A549 (cell line): ENCODE results near the gene LMF1. TPM values are rescaled to one million over a fixed set of nuclear protein-coding genes. Genes with fewer than 3 reads are reported as not detected.

ENCODE experiments used
- ATAC-seq, 2 experiments: fragments of 200-7000 bp in 1 of 2; fragments of >200 bp in 1 of 2; cut with Nextera tagmentation in 1 of 2; cut with Tn5 transposase in 1 of 2; 3 replicates each; pipeline versions ENCODE4 v1.8.0 to v1.9.1; 2018 to 2020; ENCODE audit warnings: mild to moderate bottlenecking in 1 of 2, moderate library complexity in 1 of 2
- CTCF ChIA-PET: fragments of 300-600 bp; sonication (Branson Sonifier 250); formaldehyde crosslinking; extraction: SDS; loops from one replicate; lab custom pipeline; 2021; ENCODE audit warnings: antibody characterized with exemption, inconsistent platforms; lab: Yijun Ruan, JAX
- POLR2A ChIA-PET: fragments of 350-600 bp; formaldehyde crosslinking; extraction: SDS; loops from one replicate; lab custom pipeline; 2021; ENCODE audit warnings: antibody characterized with exemption, inconsistent platforms; lab: Yijun Ruan, JAX
- DNase-seq, 2 experiments: peaks; one replicate each; pipeline versions ENCODE4 v3.0.0 to v3.0.0-alpha.2; 2011 to 2016; ENCODE audit warnings: low read depth in 1 of 2, low spot score in 1 of 2
- FAIRE-seq: peaks from 2 replicates; lab custom pipeline; 2011; peaks lifted over from hg19 to GRCh38; lab: Jason Lieb, UNC
- H3K27ac ChIP-seq, 2 experiments: fragments of >200 bp; sonication (Bioruptor Twin); formaldehyde crosslinking; 3 replicates each; pipeline ENCODE4 v1.5.1; 2016 to 2017
- H3K4me1 ChIP-seq: fragments of >200 bp; sonication (Bioruptor Twin); formaldehyde crosslinking; 3 replicates; pipeline ENCODE4 v1.6.1; 2016
- H3K4me2 ChIP-seq: fragments of >200 bp; sonication (Bioruptor Twin); formaldehyde crosslinking; 3 replicates; pipeline ENCODE4 v1.6.1; 2016
- H3K4me3 ChIP-seq: fragments of >200 bp; sonication (Bioruptor Twin); formaldehyde crosslinking; 3 replicates; pipeline ENCODE4 v1.5.1; 2016
- H3K9me3 ChIP-seq: fragments of >200 bp; sonication (Bioruptor Twin); formaldehyde crosslinking; 3 replicates; pipeline ENCODE4 v1.6.1; 2016
- BHLHE40 ChIP-seq: IDR thresholded peaks from 2 replicates; pipeline ENCODE4 v1.6.1; 2012; ENCODE audit warnings: low read depth, low read length, inconsistent platforms
- CBX8 ChIP-seq: fragments of 200-600 bp; sonication (generic); IDR thresholded peaks from 2 replicates; pipeline ENCODE4 v1.6.1; 2016
- EHMT2 ChIP-seq: fragments of 200-600 bp; sonication (generic); IDR thresholded peaks from 2 replicates; pipeline ENCODE4 v1.6.1; 2016; ENCODE audit warnings: antibody characterized with exemption, low read depth, mild to moderate bottlenecking, moderate library complexity
- FOSB ChIP-seq: fragments of 250-450 bp; sonication (Bioruptor Pico); IDR thresholded peaks from 2 replicates; pipeline ENCODE4 v1.5.0; 2020; ENCODE audit warnings: mild to moderate bottlenecking, moderate library complexity
- HOXB5 ChIP-seq: fragments of 250-450 bp; sonication (Bioruptor Pico); IDR thresholded peaks from 2 replicates; pipeline ENCODE4 v1.5.0; 2020; ENCODE audit warnings: mild to moderate bottlenecking, moderate library complexity
- MAFK ChIP-seq: fragments of 450-650 bp; IDR thresholded peaks from 2 replicates; pipeline ENCODE4 v1.6.1; 2014; ENCODE audit not compliant: partially characterized antibody
- MAZ ChIP-seq: fragments of 150-350 bp; IDR thresholded peaks from 2 replicates; pipeline ENCODE4 v1.6.1; 2014; ENCODE audit warnings: antibody characterized with exemption, low read depth, low read length, borderline replicate concordance
- NR3C1 ChIP-seq: fragments of >200 bp; sonication (Bioruptor Twin); formaldehyde crosslinking; IDR thresholded peaks from 3 replicates; pipeline ENCODE4 v1.6.1; 2017
- PHF8 ChIP-seq: fragments of 200-600 bp; sonication (generic); IDR thresholded peaks from 2 replicates; pipeline ENCODE4 v1.6.1; 2016; ENCODE audit warnings: low read depth, mild to moderate bottlenecking, antibody characterized with exemption, moderate library complexity, borderline replicate concordance
- RAD21 ChIP-seq, 2 experiments: fragments of >200 bp in 1 of 2; sonication (Bioruptor Twin) in 1 of 2; formaldehyde crosslinking in 1 of 2; IDR thresholded peaks in 1 of 2; conservative IDR thresholded peaks in 1 of 2; 2 replicates in 1 of 2; 3 replicates in 1 of 2; pipeline ENCODE4 v1.6.1; 2012 to 2018; ENCODE audit warnings: inconsistent platforms in 1 of 2
- RARB ChIP-seq: fragments of 250-450 bp; sonication (Bioruptor Pico); IDR thresholded peaks from 2 replicates; pipeline ENCODE4 v1.8.0; 2021; ENCODE audit warnings: mild to moderate bottlenecking, moderate library complexity
- RCOR1 ChIP-seq: fragments of 150-350 bp; IDR thresholded peaks from 2 replicates; pipeline ENCODE4 v1.6.1; 2014; ENCODE audit warnings: antibody characterized with exemption, low read length, low read depth
- RNF2 ChIP-seq: fragments of 200-600 bp; sonication (generic); IDR thresholded peaks from 2 replicates; pipeline ENCODE4 v1.6.1; 2016; ENCODE audit warnings: low read depth, mild to moderate bottlenecking, antibody characterized with exemption, moderate library complexity, borderline replicate concordance
- TP53 ChIP-seq: fragments of 250-450 bp; sonication (Bioruptor Pico); IDR thresholded peaks from 2 replicates; pipeline ENCODE4 v1.5.0; 2021; ENCODE audit warnings: mild to moderate bottlenecking, moderate library complexity
- WGBS: methylation state at CpG from one replicate; pipeline ENCODE4 v1.1.6; 2017; ENCODE audit errors: missing lambda C conversion rate; 5-methylcytosine and 5-hydroxymethylcytosine counted together
- polyA plus RNA-seq, 4 experiments: library from polyadenylated mRNA; depleted of rRNA in 3 of 4; stranded (reverse); fragments of >200 nt; fragmentation: RNase III in 1 of 4; extraction: RNeasy Plus Mini Kit Qiagen cat#74134 plus additional on column Dnase treatment in 1 of 4; gene quantifications; 2 replicates in 3 of 4; 3 replicates in 1 of 4; pipeline ENCODE4 v1.2.3, GENCODE V29; 2011 to 2017
- TF ChIP-seq, protein P1 (sequence below): fragments of >200 bp; sonication (Bioruptor Twin); formaldehyde crosslinking; IDR thresholded peaks from 3 replicates; pipeline ENCODE4 v1.6.1; 2016
- TF ChIP-seq, protein P2 (sequence below): IDR thresholded peaks from 2 replicates; pipeline ENCODE4 v1.6.1; 2012
- TF ChIP-seq, protein P3 (sequence below): fragments of >200 bp; sonication (Bioruptor Twin); formaldehyde crosslinking; IDR thresholded peaks from 3 replicates; pipeline ENCODE4 v1.5.1; 2016
- TF ChIP-seq, protein P4 (sequence below): IDR thresholded peaks from 2 replicates; pipeline ENCODE4 v1.6.1; 2012; ENCODE audit warnings: low read depth, borderline replicate concordance

Gene LMF1
- polyA plus RNA-seq, 2 of the 4 experiments (the other 2 are of a cell fraction) = 8.8 to 10.9 TPM

DNA sequence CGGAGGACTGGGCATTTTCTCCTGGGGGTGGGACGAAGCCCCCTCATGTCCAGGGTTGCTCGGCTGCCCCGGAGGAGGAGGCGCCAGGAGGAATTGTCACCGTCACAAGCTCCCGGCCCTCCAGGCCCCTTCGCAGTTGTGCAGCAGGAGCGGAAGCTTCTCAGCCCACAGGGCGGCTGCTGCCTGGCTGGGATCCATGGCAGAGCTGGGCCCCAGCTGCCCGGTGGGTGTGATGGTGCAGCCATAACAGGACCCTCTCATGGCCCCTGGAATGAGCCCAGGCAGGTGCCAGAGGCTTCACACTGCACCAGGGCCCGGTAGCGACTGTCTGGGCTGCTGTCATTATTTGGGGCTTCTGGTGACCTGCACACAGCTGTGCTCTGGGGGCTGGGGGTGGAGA, 115.3 kb downstream of the LMF1 start:
- WGBS = 88% methylated on average over 7 of the region's 13 CpGs
- Histone ChIP-seq H3K4me2 (no peak overlapping the region), H3K27ac (no peak overlapping the region), H3K9me3 (peaks cover 31% of the 10 kb centered on the region), H3K4me3 (no peak overlapping the region), H3K4me1 (no peaks in the 10 kb centered on the region)
- TF ChIP-seq TP53 (no peak), MAFK (no peak), RNF2 (no peak)
- TF ChIP-seq, protein P1, sequence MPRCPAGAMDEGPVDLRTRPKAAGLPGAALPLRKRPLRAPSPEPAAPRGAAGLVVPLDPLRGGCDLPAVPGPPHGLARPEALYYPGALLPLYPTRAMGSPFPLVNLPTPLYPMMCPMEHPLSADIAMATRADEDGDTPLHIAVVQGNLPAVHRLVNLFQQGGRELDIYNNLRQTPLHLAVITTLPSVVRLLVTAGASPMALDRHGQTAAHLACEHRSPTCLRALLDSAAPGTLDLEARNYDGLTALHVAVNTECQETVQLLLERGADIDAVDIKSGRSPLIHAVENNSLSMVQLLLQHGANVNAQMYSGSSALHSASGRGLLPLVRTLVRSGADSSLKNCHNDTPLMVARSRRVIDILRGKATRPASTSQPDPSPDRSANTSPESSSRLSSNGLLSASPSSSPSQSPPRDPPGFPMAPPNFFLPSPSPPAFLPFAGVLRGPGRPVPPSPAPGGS = no peak
- ATAC-seq = no peak
- ChIA-PET CTCF (no interaction called here), POLR2A (no interaction called here)
- no peak for FAIRE-seq
- no peak for DNase-seq

DNA sequence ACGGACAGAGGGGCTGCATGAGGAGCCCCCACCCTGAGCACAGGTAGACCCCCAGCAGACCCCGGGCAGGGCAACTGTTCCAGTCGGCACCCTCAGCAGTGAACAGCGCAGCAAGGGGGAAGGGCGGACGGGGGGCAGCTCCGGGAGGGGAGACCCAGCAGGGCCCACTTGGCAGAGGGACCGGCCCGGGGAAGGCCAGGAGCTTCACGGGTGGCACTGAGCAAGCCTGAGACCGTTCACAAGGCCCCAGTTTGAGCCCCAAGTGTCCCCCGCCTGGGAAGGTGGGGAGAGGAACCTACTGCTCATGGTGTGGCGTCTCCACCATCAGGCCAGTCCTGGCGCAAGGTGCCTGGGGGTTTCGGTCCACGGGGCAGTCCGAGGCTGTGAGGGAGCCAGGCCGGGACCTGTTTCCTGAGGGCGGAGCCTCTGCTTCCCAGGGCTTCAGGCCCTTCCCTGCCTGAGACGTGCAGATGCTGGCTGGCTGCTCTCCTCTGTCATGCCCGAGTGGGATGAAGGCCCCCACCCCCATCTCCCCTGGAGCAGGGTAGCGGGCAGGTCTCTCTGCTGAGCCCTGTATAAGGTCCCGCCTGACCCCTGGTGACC, 115.9 kb downstream of the LMF1 start:
- ATAC-seq (no peak), FAIRE-seq (no peak), DNase-seq (no peak)
- no peak overlapping the region for H3K4me3 ChIP-seq
- no peak for TF ChIP-seq RARB (CRISPR knock-in tag)
- TF ChIP-seq, protein P2, sequence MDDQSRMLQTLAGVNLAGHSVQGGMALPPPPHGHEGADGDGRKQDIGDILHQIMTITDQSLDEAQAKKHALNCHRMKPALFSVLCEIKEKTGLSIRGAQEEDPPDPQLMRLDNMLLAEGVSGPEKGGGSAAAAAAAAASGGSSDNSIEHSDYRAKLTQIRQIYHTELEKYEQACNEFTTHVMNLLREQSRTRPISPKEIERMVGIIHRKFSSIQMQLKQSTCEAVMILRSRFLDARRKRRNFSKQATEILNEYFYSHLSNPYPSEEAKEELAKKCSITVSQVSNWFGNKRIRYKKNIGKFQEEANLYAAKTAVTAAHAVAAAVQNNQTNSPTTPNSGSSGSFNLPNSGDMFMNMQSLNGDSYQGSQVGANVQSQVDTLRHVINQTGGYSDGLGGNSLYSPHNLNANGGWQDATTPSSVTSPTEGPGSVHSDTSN = no peak
- no peak for TF ChIP-seq EHMT2
- TF ChIP-seq RAD21 (conservative IDR thresholded peaks at IDR 0.05 in 1 of 2, IDR thresholded peaks at IDR 0.05 in 1 of 2) = no peak
- no peak for TF ChIP-seq FOSB (CRISPR knock-in tag)
- TF ChIP-seq, protein P3, sequence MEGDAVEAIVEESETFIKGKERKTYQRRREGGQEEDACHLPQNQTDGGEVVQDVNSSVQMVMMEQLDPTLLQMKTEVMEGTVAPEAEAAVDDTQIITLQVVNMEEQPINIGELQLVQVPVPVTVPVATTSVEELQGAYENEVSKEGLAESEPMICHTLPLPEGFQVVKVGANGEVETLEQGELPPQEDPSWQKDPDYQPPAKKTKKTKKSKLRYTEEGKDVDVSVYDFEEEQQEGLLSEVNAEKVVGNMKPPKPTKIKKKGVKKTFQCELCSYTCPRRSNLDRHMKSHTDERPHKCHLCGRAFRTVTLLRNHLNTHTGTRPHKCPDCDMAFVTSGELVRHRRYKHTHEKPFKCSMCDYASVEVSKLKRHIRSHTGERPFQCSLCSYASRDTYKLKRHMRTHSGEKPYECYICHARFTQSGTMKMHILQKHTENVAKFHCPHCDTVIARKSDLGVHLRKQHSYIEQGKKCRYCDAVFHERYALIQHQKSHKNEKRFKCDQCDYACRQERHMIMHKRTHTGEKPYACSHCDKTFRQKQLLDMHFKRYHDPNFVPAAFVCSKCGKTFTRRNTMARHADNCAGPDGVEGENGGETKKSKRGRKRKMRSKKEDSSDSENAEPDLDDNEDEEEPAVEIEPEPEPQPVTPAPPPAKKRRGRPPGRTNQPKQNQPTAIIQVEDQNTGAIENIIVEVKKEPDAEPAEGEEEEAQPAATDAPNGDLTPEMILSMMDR = no peak
- no peak for TF ChIP-seq PHF8
- TF ChIP-seq RCOR1 = no peak
- ChIA-PET CTCF (no interaction called here), POLR2A (no interaction called here)
- 93% methylated on average over 13 of the region's 23 CpGs for WGBS
- peaks cover 37% of the 10 kb centered on the region for H3K9me3 ChIP-seq
- H3K4me2 ChIP-seq = no peak overlapping the region
- H3K4me1 ChIP-seq = no peaks in the 10 kb centered on the region
- H3K27ac ChIP-seq = no peak overlapping the region

DNA sequence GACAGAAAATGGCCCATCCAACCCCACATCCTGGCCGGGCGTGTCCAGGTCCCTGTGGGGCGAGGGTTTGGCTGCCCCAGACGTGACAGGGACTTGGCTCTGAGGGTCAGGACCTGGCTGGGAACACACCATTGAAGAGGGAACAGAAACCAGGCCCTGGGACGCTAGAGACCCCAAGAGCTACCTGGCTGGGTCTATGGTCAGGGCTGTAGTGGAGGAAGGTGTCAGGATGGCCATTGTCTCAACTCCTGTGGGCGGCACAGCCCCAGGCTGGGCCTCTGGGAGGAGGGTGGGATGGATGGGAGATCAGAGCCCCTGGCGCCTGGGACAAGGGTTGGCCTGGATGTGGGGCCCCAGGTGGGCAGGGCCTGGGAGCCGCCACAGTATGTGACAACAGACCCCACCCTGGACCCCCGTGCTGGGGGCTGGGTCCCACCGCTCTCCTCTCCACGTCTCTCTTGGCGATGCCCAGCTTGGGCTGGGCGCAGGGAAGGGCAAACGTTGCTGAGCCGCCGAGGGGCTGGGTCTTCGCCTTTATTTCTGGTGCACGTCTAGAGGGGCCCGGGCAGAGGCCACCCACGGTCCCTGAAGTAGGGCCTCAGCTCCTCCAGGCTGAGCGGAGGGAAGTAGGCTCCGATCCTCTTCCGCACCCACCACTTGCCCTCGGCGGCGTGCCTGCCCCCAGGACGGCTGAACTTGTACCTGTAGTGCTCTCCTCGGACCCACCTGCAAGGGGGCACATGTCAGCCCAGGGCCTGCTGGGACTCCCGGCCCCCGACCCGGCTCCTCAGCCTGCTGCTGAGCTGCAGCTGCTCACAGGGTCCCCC, 116.6 kb downstream of the LMF1 start:
- ChIA-PET CTCF (no interaction called here), POLR2A (no interaction called here)
- 67% methylated on average over 20 of the region's 31 CpGs for WGBS
- H3K4me3 ChIP-seq = no peak overlapping the region
- DNase-seq (no peak), ATAC-seq (no peak), FAIRE-seq (no peak)
- H3K9me3 ChIP-seq = peaks cover 41% of the 10 kb centered on the region
- H3K4me1 ChIP-seq = no peaks in the 10 kb centered on the region
- no peak for TF ChIP-seq RAD21 (conservative IDR thresholded peaks at IDR 0.05 in 1 of 2, IDR thresholded peaks at IDR 0.05 in 1 of 2)
- no peak for TF ChIP-seq FOSB (CRISPR knock-in tag)
- no peak for TF ChIP-seq RCOR1
- no peak for TF ChIP-seq NR3C1
- TF ChIP-seq, protein P1 = no peak
- no peak for TF ChIP-seq MAZ
- no peak for TF ChIP-seq BHLHE40
- TF ChIP-seq CBX8 = no peak
- TF ChIP-seq HOXB5 (CRISPR knock-in tag) = no peak
- TF ChIP-seq, protein P4, sequence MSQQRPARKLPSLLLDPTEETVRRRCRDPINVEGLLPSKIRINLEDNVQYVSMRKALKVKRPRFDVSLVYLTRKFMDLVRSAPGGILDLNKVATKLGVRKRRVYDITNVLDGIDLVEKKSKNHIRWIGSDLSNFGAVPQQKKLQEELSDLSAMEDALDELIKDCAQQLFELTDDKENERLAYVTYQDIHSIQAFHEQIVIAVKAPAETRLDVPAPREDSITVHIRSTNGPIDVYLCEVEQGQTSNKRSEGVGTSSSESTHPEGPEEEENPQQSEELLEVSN = no peak
- no peak for TF ChIP-seq MAFK
- TF ChIP-seq TP53 = no peak
- H3K27ac ChIP-seq = no peak overlapping the region
- no peak overlapping the region for H3K4me2 ChIP-seq
